Measurements from ENCODE around the gene BANP.
"Not testable (repeated sequence)": the region's sequence is repeated elsewhere in the genome, so short reads cannot be mapped to it uniquely, and the experiment has no call there.

BANP gene

GRCh38 chr16:88035292-88035691, 84.1 kb downstream of the BANP start:
- DNase-seq = no peak

- DNase-seq = not testable (repeated sequence)
Measured at GRCh38 chr16:88035884-88036639, 84.8 kb downstream of the BANP start.

- not testable (repeated sequence) for DNase-seq
Measured at GRCh38 chr16:88036640-88036996, 85.4 kb downstream of the BANP start.

DNA sequence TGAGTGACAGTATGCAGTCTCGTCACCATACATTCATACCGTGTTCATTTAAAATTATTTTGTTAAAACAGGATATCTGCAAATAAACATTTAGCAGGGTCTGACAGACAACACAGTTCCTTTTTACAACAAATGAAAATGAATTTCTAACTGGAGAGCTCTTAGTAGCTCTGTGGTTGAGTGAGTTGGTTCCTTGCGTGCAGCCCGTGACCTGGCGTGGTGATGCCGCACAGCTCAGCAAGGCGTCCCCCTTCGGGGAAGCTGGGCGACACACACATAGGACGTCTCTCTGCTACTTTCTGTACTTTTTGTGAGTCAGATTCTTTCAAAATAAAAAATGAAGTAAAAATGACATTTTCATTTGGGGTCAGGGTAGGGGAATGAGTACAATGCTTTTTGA, 86.1 kb downstream of the BANP start:
- not testable (repeated sequence) for DNase-seq

DNA sequence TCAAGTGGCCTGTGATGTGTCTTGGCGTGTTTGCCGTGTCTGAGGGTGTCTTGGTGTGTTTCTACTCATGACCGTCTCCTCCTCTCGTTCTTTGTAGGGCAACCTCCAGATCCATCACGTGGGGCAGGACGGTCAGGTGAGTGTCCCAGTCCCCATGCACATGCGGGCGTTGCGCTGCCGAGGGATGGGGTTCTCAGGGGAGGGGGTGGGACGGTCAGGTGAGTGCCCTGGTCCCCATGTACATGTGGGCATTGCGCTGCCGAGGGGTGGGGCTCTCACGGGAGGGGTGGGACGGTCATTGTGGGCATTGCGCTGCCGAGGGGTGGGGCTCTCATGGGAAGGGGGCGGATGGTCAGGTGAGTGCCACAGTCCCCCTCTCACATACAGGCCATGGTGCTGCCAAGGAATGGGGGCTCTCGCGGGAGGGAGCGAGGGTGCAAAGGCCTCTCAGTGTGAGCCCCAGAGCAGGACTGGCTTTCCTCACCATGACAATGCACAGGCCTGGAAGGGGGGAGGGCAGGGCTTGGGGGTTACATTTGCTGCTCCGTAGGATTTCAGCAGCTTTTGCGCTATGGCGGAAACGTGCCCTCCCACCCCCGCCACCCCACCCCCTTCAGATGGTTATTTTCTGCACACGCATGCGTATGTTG, 86.8 kb downstream of the BANP start:
- DNase-seq = not testable (repeated sequence)

DNA sequence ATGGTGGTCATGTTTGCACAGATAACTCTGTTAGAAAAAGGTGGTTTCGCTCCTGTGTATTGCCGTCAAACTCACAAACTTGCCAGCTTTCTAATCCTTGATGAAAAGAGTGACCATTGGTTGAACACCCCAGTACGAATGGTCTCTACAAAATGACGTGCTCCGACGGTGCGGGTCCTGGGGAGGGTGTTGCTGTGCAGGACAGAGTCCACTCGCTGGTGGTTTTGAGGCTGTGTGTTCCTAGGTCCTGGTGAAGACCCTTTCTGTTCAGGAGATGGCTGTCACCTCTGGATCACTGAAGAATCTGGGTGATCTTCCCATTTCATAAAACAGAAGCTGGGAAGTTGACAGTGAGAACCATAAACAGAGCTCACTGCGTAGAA, 87.3 kb downstream of the BANP start:
- not testable (repeated sequence) for DNase-seq

DNA sequence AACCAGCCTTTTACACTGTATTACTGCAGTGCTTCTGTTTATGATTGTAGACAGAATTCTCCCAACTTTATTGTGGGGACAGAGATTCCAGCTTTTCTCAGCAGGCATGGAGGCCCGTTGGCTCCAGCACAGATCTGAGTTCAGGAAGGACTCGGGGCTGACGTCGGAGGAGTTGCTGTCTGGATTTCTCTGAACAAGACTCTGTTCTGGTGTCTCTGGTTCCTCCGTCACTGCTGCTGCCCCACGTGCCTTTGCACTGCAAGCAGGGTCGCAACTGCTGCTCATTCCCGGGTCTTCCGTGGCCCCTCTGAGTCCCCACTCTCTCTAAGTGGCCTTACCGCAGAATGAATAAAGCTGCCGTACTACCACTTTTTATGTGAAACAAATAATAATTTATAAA, 88.4 kb downstream of the BANP start:
- no peak for DNase-seq

GRCh38 chr16:88040196-88040876, 89.1 kb downstream of the BANP start:
- DNase-seq = not testable (repeated sequence)

DNA sequence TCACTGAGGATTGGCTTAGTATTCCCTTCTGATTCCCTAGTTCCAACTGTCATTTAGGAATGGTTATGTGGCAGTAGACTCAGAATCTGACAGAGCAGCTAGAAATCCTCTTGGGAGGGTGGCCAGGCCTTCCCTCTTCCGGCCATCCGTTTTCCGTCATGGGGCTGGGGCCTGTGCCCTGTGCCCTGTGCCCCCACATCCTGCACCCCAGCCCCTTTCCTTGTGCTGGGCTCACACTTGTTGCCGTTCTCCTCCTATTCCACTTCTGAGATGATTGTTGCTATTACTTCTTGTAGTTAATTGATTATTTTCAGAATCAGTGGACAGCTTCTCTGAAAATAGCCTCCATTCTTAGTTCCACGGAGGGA, 89.6 kb downstream of the BANP start:
- DNase-seq = not testable (repeated sequence)

DNA sequence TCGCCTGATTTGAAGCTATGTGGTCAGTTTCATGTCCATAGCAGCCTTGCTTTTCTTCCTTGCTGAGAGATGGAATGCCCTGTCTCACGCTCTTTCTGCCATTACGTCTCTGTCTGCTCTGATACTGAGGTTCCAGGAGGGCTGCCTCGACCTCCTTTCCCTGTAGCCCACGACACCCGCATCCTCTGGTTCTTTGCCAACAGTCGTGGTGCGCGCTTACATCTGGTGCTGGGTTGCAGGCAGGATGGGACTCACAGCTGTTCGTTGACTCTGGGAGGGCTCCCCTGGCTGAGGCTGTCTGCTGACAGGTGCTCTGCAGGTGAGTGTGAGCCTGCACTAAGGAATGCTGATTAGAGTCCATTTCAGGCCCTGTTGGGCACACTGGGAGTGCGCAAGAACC, 90.3 kb downstream of the BANP start:
- not testable (repeated sequence) for DNase-seq

DNA sequence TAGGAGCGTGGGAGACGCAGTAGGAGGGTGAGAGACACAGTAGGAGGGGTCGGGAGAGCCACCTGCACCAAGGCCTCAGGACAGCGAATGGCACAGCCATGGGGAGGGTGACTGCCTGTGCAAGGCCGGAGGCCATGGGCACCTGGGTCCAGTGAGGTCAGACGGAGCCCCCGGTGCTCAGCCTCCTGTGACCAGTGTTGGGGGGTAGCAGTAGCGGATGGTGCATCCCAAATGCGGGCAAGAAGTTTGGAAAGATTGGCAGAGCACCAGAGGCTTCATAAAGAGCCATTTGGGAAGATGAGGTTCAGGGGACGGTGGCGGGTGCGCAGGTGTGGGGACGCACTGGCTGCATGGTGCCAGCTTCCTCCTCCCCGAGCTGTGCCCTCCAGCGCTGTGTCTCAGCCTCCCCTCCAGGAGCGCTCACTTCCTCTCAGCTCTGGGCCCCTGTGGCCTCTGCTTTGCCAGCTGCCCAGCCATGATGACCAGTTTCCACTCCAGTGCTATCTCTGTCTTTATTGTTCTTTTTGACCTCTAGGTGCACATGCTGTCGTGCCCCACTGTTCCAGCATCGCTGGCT, 90.8 kb downstream of the BANP start:
- not testable (repeated sequence) for DNase-seq

- not testable (repeated sequence) for DNase-seq
Measured at GRCh38 chr16:88043208-88043910, 92.1 kb downstream of the BANP start.

DNA sequence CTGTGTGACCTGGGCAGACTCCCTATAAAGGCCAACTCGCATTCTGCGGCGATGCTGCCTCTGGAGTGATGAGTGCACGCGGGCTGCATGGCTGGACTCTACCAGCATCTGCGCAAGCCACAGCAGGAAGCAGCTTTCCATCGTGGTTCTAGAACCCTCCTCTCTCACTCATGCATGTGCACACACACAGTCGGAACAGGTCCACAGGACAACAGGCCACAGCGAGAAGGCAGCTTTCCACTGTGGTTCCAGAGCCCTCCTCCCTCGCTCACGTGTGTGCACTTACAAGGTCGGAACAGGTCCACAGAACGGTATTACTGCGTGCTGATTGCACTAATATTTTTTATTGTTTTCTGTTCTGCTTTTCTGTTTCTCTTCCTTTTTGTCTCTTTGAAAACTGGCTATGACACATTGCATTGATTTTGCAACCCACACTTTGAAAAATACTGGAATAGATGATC, 92.9 kb downstream of the BANP start:
- peak; percentile 14 to 72 for DNase-seq

DNA sequence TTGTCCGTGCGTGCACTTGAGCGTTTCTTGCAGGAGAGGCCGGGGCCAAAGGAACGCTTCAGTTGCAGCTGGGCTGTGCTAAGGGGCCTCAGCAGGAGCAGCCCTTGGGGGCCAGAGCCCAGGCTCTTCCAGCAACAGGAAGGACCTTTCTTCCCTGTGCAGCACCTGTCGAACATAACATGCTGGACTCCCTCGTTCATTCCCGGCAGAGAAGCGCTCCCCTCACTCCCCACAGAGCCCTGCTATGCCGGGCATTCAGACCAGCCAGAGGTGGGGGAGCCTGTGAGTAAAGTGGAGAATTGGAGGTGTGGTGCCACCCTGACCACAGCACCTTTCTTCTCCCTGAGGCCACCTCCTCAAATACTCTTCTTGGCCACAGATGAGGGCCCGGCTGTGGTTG, 94.1 kb downstream of the BANP start:
- not testable (repeated sequence) for DNase-seq

- peak; percentile 33 to 91 for DNase-seq
Measured at GRCh38 chr16:88045820-88046303, 94.6 kb downstream of the BANP start.

DNA sequence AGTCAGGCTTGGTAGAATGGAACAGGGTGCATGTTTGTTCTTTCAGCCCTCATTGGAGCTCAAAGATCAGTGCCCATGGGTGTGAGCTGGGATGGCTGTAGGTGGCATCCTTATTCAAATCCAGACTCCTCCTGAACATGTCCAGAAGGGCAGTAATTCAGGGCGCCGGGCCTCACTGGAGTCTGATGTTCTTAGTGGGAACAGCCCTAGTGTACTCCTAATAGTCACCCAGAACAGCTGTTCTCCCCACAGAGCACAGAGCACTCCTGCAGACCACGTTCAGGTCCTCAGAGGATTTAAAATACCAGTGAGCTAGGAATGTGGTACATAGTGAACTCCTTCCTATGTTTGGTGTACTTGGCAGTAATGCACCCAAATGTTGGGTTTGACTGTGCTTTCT, 96.2 kb downstream of the BANP start:
- DNase-seq = no peak

- no peak for DNase-seq
Measured at GRCh38 chr16:88048985-88049384, 97.8 kb downstream of the BANP start.

- DNase-seq = no peak
Measured at GRCh38 chr16:88049561-88050545, 98.6 kb downstream of the BANP start.

DNA sequence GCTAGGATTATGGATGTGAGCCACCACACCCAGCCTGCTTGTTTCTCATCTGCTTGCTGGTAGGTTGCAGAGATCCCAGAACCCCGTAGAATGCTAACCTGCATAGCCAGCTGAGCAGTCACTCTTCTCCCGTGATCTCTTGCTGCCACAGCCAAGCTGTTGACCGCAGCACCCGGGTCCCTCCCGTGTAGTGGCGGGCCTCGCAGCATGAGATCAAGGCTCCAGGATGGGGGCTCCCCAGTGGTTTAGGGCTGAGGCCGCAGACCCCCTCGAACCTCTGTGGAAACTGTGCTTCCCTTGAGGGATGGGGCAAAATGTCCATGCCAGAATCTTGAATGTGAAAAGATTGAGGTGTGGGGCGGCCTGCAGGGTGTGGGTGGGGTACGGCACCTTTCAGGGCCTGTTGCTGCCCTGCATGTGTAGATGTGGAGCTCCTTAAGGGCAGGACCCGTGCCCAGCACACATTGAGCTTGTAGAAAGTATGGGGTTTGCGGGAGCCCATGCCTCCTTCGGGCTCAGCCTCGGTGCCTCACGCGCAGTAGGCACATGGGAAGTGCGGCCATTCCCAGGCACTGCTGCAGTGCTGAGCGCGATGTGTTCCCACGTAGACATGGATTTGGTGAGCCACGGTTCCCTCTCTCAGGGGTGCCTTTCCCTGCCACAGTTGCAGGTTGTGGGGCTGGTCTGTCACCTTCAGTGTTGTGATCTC, 99.9 kb downstream of the BANP start:
- DNase-seq = no peak

GRCh38 chr16:88052661-88053060, 101.4 kb downstream of the BANP start:
- DNase-seq = no peak

DNA sequence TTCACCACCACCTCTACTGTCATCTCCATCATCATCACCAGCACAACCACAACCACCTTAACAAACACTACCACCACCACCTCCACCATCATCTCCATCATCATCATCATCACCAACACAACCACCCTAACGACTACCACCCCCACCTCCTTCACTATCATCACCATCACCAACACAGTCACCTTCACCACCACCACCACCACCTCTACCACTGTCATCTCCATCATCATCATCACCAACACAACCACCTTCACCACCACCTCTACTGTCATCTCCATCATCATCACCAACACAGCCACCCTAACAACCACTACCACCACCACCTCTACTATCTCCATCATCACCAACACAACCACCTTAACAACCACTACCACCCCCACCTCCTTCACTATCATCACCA, 102.2 kb downstream of the BANP start:
- not testable (repeated sequence) for DNase-seq

Data from CD4-positive, alpha-beta T cell treated with Interleukin-4 for 1 hour (primary cell).